ENCODE results near the gene ADAM11. TPM values are rescaled to one million over a fixed set of nuclear protein-coding genes. Genes with fewer than 3 reads are reported as not detected.
A peak's percentile ranks its signal among the peaks of the same experiment; 100 is the strongest.
"Not testable (repeated sequence)": the region's sequence is repeated elsewhere in the genome, so short reads cannot be mapped to it uniquely, and the experiment has no call there.

The ADAM11 gene
- 0.96 TPM for total RNA-seq

- ATAC-seq: no peak
These were observed at the start of gene ADAM11 for GRCh38 chr17:44758414-44759085. TSS of gene ADAM11 (plus strand) at chr17:44758988. CDS start at chr17:44759200, 212 bp downstream.

DNA sequence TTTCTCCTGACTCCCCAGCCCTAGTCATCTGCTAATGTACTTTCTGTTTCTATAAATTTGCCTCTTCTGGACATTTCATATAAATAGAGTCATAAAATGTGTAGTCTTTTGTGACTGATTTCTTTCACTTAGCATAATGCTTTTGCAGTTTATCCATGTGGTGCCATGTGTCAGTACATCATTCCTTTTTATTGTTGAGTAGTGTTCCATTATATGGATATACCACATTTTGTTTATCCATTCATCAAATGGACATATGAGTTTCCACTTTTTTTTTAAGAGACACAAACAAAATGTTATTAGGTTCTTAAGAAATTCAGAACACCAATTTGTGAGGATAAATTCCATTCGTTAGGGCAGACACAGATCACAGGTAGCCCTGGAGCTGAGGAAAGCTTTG, 39.3 kb upstream of the ADAM11 start:
- no peak for ATAC-seq

- no peak for ATAC-seq
These were observed 36.5 kb upstream of the ADAM11 start for GRCh38 chr17:44722254-44722653.

- ATAC-seq: not testable (repeated sequence)
These were observed 32.7 kb upstream of the ADAM11 start for GRCh38 chr17:44726121-44726520.

GRCh38 chr17:44733753-44734152, 25.0 kb upstream of the ADAM11 start:
- peak; percentile 33 for ATAC-seq

DNA sequence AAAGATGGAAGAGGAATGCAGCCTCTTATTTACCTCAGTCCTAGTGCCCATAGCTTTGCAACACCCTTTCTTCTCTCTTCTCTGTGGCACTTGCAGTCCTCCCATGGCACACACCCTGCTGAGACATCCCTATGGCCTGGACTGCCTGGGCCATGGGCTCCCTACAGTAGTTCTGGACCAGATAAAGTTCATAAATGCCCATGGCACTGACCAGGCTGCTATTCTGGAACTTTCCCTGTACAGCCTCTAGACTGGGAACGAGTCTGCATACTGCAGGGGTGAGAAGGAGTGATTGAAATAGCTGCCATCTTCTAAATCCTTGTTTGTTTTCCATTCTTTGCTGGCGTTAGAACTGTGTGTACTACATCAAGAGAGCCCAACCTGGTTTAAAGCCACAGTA, 24.5 kb upstream of the ADAM11 start:
- no peak for ATAC-seq

DNA sequence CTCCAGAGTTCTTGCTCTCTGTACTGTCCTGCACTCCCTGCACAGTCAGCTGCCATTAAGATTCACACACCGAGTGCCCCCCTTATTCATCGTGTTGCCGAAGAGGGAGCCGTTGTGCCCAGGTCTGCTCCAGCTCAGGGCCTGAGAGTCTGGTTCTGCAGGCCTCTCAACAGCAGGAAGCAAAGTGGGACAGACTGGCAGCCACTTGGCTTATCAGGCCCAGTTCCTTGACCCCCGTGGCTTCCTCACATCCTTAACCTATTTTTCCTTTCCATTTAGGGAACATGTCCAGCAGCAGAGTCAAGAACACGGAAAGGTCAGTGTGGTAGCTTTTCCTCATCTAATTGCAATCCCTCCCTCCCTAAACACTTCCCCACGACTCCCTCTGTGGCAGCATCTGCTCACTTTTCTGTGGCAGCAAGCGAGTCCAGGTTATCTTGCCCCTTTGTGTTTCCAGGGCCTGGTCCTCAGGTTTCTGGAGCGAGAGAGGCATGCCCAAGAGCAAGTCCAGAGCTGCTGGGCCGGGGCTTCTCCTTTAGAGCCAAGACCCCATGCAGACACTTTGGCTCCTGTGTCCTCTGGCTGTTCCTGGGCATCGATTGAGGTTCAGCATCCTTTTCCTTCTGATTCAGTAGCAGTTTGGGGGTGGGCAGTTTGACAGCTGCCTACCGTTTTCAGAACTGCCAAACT, 22.1 kb upstream of the ADAM11 start:
- ATAC-seq: no peak

DNA sequence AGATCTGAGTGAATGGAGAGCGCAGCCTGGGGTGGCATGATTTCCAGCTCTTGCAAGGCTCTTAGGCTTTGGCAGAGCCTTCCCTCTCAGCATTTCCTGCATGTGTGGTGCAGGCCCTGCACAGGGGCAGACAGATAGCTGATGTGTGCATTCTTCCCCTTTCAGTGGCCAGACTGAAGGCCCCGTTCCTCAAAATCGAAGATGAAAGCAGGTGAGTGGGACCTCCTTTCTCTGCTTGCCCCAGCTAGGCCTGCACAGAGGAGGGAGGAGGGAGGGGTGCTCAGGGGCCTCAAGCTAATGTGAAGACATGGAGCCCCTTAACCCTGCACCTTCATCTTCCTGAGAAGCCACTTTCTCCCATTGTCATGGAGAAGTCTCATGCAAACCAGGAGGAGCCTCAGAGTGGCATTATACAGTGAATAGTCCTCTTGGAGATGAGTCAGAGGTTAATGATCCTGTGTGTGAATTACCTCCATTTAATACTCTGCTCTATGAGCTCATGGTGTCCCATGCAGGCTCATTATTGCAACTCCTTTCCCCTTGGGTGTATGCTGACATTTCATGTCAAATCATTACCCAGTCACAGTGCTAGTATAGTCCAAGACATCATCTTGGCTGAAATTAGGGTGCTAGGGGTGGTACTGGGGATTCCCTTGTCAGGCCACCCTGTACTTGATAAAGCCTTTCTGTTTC, 20.4 kb upstream of the ADAM11 start:
- ATAC-seq: peak; percentile 74

- ATAC-seq: no peak
These were observed 17.5 kb upstream of the ADAM11 start for GRCh38 chr17:44741316-44741715.

- ATAC-seq: no peak
These were observed 13.5 kb upstream of the ADAM11 start for GRCh38 chr17:44745301-44745700.

DNA sequence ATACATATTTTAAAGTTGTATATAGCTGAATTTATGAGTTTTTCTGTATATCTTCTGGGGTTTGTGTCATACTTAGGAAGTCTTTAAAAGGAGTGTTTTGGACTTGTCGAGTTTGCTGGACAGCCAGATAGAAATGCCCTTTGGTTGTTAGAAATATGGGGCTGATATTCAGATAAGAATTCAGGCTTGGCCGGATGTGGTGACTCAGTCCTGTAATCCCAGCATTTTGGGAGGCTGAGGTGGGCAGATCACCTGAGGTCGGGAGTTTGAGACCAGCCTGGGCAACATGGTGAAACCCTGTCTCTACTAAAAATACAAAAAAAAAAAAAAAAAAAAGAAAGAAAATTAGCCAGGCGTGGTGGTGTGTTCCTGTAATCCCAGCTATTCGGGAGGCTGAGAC, 13.1 kb upstream of the ADAM11 start:
- not testable (repeated sequence) for ATAC-seq

DNA sequence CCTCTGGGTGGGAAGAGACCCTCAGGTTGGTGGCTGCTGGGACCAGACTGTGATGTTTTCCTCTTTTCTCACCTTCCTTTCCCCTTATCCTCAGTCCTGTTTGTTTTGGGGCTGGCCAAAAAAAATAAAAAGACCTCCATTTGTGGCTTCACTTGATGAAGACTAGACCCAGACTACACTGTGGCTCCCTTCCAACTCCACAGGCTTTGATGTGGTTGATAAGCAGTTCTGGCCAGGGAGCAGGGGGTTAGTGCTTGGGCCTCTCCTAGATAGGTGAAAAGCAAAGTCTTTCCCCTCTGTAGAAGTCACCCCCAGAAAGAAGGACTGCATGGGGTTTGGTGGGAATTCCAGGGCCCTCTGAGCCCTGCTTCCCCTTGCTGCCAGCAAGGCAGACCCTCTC, 11.2 kb upstream of the ADAM11 start:
- ATAC-seq: no peak

GRCh38 chr17:44749076-44749979, 9.5 kb upstream of the ADAM11 start:
- no peak for ATAC-seq

DNA sequence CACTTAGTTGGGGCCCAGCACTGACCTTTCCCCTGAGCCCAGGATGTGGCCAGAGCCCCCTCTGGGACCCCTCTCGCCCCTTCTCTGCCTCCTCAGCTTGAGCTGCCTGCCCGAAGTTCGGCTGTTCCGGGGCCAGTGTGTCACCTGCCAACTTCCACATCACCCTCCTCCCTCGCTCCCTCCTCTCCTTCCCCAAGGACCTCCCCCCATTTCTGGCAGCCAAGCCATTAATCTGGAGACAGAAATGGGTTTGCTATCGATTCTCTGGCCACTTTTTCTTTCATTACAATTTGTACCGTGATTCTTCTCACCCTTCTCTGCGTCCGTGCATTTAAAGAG, 8.8 kb upstream of the ADAM11 start:
- ATAC-seq: no peak

DNA sequence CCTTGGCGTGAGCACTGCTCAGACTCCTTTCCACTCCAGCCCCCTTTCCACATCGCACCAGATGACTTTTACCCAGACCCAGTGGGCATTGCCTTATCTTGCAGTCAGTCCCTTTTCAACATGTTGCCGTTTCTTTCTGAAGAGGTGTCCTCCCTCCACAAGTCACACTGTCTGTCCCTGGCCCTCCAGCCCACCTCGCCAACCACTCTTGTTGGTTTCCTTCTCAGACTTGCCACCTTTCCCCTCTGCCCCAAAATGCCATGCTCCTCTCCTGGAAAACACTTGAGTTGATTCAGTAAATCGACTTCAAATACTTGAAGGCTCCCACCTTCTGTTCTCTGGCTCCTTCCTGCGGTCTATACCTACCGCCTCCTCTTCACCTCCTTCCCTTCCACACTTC, 7.5 kb upstream of the ADAM11 start:
- no peak for ATAC-seq

DNA sequence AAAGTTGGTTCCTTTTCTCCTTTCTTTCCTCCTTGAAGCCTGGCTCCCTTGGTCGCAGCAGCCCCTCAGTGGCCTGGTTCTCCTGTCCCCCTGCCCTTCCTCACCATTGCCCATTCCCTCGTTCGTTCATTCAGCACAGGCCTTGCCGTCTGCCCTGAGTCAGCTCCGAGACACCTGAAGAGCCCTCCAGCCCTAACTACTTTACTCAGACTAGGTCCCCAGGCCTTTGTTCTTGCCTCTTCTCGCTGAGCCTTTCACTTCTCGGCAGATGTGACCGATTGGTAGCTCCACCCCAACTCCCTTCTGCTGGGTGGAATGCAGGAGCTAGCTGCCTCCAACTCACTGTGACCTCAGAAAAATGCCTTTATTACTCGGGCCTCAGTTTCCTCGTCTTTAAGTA, 7.0 kb upstream of the ADAM11 start:
- ATAC-seq: no peak

DNA sequence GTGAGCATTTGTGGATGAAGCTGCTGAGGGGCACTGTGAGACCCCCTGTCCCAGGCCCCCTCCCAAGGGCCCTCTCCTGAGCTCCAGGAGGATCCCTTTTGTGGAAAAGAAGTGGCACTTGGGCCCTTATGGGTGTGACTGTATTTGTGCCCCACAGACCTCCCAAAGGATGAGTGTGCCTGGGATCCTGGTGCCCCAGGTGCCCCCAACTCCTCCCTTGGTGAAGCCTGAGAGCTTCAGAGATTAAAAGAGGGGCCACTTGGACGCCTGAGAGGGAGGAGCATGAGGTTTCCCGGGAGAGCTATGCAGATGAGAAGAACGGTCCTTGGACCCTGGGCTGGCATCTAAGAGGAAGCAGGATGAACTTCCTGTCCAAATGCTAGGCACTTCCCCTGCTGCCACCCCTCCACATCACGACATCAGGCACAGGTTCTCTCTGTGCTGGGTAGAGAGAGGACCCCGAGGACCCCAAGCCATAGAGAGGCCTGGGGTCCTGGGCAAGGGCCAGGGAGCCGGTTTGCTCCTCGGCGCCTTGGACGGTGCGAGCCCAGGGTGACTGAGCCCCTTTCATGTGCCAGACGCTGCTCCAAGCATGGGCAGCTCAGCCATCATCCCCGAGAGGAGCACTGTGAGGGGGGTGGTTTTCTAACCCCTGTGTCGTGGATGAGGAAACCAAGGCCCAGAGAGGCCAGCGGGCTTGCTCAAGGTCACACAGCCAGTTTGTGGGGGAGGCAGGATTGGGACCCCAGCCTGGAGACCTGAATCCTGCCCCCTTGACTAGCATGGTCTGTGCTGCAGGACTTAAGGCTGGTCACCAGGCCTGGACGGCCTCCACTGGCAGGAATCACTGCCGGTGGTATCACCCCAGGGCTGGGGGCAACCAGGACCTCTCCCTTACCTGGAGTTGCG, 5.6 kb upstream of the ADAM11 start:
- ATAC-seq: no peak

DNA sequence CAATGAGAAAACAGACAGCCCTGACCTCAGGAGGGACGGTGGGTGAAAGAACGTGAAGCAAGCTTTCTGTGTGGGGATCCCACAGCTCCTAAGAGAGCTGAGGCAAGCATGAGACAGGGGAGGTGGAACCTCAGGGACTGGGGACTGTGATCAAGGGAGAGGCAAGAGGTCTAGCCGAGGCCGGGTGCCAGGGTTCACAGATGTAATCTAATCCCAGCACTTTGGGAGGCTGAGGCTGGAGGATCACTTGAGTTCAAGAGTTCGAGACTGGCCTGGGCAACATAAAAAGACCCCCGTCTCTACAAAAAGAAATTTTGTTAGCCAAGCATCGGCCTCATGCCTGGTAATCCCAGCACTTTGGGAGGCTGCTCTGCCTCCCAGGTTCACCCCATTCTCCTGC, 4.5 kb upstream of the ADAM11 start:
- ATAC-seq: no peak

- not testable (repeated sequence) for ATAC-seq
These were observed 3.6 kb upstream of the ADAM11 start for GRCh38 chr17:44755180-44755579.

DNA sequence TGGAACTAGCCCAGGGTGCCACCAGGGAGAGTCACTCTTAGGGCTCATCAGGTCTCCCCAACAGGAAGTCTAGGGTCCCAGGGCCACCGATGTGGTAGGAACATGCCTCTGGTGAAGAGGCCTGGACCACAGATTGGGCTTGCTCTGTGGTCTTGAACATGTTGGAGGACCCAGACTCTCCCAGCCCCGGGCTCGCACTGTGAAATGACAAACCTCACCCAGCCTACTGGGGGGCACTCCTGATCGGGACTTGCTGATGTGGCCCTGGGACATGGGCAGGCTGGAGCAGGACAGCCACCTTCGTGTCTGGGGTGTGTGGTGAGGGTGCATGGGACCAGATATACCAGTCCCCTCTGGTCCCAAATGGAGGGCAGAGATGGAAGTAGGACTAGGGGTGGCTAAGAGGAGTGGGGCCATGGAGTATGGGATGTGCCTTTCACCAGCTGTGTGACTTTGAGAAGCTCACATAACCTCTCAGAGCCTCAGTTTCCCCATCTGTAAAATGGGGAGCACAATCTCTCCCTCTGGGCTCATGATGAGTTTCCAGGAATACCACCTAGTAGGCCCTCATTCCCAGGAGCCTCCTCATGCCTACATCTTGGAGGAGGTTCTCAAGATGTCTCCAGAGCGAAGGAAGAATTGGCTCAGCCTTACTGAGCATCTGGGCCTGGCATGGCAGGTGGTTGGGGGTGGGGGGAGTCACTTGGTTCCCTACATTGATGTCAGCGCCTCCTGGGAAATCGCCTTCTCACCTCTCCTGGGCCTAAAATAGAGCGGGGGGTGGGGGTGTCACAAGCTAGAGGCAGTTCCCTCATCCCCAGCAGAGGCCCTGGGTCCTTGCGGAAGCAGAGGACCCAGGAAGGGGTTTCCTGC, 1.5 kb upstream of the ADAM11 start:
- no peak for ATAC-seq

DNA sequence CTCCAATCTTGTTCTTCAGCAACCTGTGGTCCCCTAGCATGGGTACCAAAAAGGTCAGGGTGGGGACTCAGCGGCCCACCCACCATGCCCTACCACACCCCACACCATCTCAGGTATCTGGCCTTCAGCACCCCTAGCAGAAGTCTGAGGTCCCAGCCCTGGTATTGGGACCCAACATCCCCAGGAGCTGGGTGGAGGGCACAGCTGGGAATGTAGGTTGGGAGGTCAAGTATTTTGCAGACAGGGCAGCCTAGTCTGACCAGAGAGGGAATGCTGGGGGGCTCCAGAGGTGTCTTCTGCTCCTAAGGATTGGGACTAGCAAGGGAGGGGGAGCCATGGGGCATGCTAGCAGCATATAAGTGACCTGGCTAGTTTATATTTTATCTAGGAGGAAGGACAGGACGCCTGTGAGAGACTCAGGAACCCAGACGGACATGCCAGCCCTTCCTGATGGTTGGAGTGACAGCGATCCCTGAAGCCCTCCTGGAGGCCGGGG, 822 bp upstream of the ADAM11 start:
- ATAC-seq: no peak

Measured in esophagus mucosa (tissue), 1 donor.